ENCODE results near the gene C17orf67.

- no peak for TF ChIP-seq CTCF (IDR thresholded peaks at IDR 0.05)
- no peak for TF ChIP-seq POLR2AphosphoS5 (IDR thresholded peaks at IDR 0.05)
These were observed 71.6 kb downstream of the C17orf67 start for GRCh38 chr17:56762144-56762543.
